Measurements from ENCODE around the gene SERPINA1.
"Not testable (repeated sequence)": the region's sequence is repeated elsewhere in the genome, so short reads cannot be mapped to it uniquely, and the experiment has no call there.

The SERPINA1 gene
- 0 to 0.13 reads per million in 2 experiments for total RNA-seq

- DNase-seq (ENCODE audit: low read depth), result no peak
Observed at GRCh38 chr14:94388384-94389103, at the start of gene SERPINA1. TSS of gene SERPINA1 (minus strand) at chr14:94388602. CDS start at chr14:94383237, 5,365 bp downstream.

- DNase-seq (ENCODE audit: low read depth), result no peak
Observed at GRCh38 chr14:94428610-94429009, 40.2 kb upstream of the SERPINA1 start.

- no peak for DNase-seq (ENCODE audit: low read depth)
Observed at GRCh38 chr14:94427016-94427613, 38.7 kb upstream of the SERPINA1 start.

GRCh38 chr14:94426526-94426925 lies 38.1 kb upstream of the SERPINA1 start:
- DNase-seq (ENCODE audit: low read depth), result no peak

GRCh38 chr14:94424371-94424770 lies 36.0 kb upstream of the SERPINA1 start:
- no peak for DNase-seq (ENCODE audit: low read depth)

GRCh38 chr14:94423453-94424056 lies 35.2 kb upstream of the SERPINA1 start:
- no peak for DNase-seq (ENCODE audit: low read depth)

- DNase-seq (ENCODE audit: low read depth), result no peak
Observed at GRCh38 chr14:94421316-94421715, 32.9 kb upstream of the SERPINA1 start.

- not testable (repeated sequence) for DNase-seq (ENCODE audit: low read depth)
Observed at GRCh38 chr14:94417497-94418205, 29.2 kb upstream of the SERPINA1 start.

- DNase-seq (ENCODE audit: low read depth), result no peak
Observed at GRCh38 chr14:94412671-94413638, 24.6 kb upstream of the SERPINA1 start.

- DNase-seq (ENCODE audit: low read depth), result no peak
Observed at GRCh38 chr14:94411638-94412037, 23.2 kb upstream of the SERPINA1 start.

GRCh38 chr14:94409430-94409829 lies 21.0 kb upstream of the SERPINA1 start:
- not testable (repeated sequence) for DNase-seq (ENCODE audit: low read depth)

- no peak for DNase-seq (ENCODE audit: low read depth)
Observed at GRCh38 chr14:94408546-94409095, 20.2 kb upstream of the SERPINA1 start.

GRCh38 chr14:94407906-94408305 lies 19.5 kb upstream of the SERPINA1 start:
- DNase-seq (ENCODE audit: low read depth), result no peak

- DNase-seq (ENCODE audit: low read depth), result no peak
Observed at GRCh38 chr14:94406910-94407309, 18.5 kb upstream of the SERPINA1 start.

- no peak for DNase-seq (ENCODE audit: low read depth)
Observed at GRCh38 chr14:94405486-94405885, 17.1 kb upstream of the SERPINA1 start.

- no peak for DNase-seq (ENCODE audit: low read depth)
Observed at GRCh38 chr14:94404561-94404960, 16.2 kb upstream of the SERPINA1 start.

GRCh38 chr14:94403312-94403932 lies 15.0 kb upstream of the SERPINA1 start:
- DNase-seq (ENCODE audit: low read depth), result no peak

- DNase-seq (ENCODE audit: low read depth), result no peak
Observed at GRCh38 chr14:94401083-94401482, 12.7 kb upstream of the SERPINA1 start.

- no peak for DNase-seq (ENCODE audit: low read depth)
Observed at GRCh38 chr14:94400422-94400841, 12.0 kb upstream of the SERPINA1 start.

GRCh38 chr14:94398536-94398935 lies 10.1 kb upstream of the SERPINA1 start:
- DNase-seq (ENCODE audit: low read depth), result no peak

GRCh38 chr14:94398182-94398479 lies 9.7 kb upstream of the SERPINA1 start:
- no peak for DNase-seq (ENCODE audit: low read depth)
